RWPE2 (cell line): ENCODE results near the gene CDRT4.

ENCODE experiments used
- ATAC-seq: fragments of 200-7000 bp; cut with Tn5 transposase; 3 replicates; pipeline ENCODE4 v1.9.1; 2021; ENCODE audit warnings: low read depth
- DNase-seq: peaks from one replicate; pipeline ENCODE4 v3.0.0-alpha.2; 2020; ENCODE audit warnings: low spot score
- H3K27ac ChIP-seq: fragments of 450-650 bp; 2 replicates; pipeline ENCODE4 v1.5.1; 2017; ENCODE audit warnings: mild to moderate bottlenecking; ENCODE audit not compliant: poor library complexity, severe bottlenecking
- H3K27me3 ChIP-seq: fragments of 250-450 bp; sonication (Bioruptor Pico); 2 replicates; pipeline ENCODE4 v1.5.1; 2021; ENCODE audit warnings: mild to moderate bottlenecking, moderate library complexity; ENCODE audit not compliant: insufficient read depth, poor library complexity, severe bottlenecking
- H3K36me3 ChIP-seq: fragments of 250-450 bp; sonication (Bioruptor Pico); 2 replicates; pipeline ENCODE4 v1.5.1; 2020; ENCODE audit warnings: low read depth, mild to moderate bottlenecking, moderate library complexity
- H3K4me1 ChIP-seq: fragments of 250-450 bp; sonication (Bioruptor Pico); 2 replicates; pipeline ENCODE4 v1.5.1; 2021; ENCODE audit warnings: mild to moderate bottlenecking, moderate library complexity; ENCODE audit not compliant: insufficient read depth, poor library complexity, severe bottlenecking
- H3K4me3 ChIP-seq: fragments of 250-450 bp; sonication (Bioruptor Pico); 2 replicates; pipeline ENCODE4 v1.5.1; 2021; ENCODE audit warnings: mild to moderate bottlenecking, moderate library complexity; ENCODE audit not compliant: severe bottlenecking
- H3K9me3 ChIP-seq: fragments of 250-450 bp; sonication (Bioruptor Pico); 2 replicates; pipeline ENCODE4 v1.5.1; 2021; ENCODE audit warnings: mild to moderate bottlenecking, moderate library complexity; ENCODE audit not compliant: severe bottlenecking
- CTCF ChIP-seq: fragments of 450-650 bp; IDR thresholded peaks from one replicate; pipeline ENCODE4 v1.5.1; 2017; ENCODE audit warnings: mild to moderate bottlenecking, moderate library complexity; ENCODE audit not compliant: poor library complexity, severe bottlenecking

Gene CDRT4

GRCh38 chr17:15403276-15403939, 64.0 kb downstream of the CDRT4 start:
- no peak for TF ChIP-seq CTCF
- H3K27ac ChIP-seq, result no peak overlapping the region
- DNase-seq, result no peak
- no peak overlapping the region for H3K4me3 ChIP-seq
- H3K27me3 ChIP-seq, result no peaks in the 10 kb centered on the region
- no peak for ATAC-seq
- no peaks in the 10 kb centered on the region for H3K9me3 ChIP-seq
- H3K36me3 ChIP-seq, result no peaks in the 10 kb centered on the region
- H3K4me1 ChIP-seq, result no peaks in the 10 kb centered on the region

- TF ChIP-seq CTCF, result no peak
- Histone ChIP-seq H3K27ac (no peak overlapping the region), H3K4me3 (no peak overlapping the region), H3K27me3 (no peaks in the 10 kb centered on the region), H3K9me3 (no peaks in the 10 kb centered on the region), H3K36me3 (no peaks in the 10 kb centered on the region), H3K4me1 (no peaks in the 10 kb centered on the region)
- ATAC-seq (no peak), DNase-seq (no peak)
Measured at GRCh38 chr17:15399443-15399842, 68.0 kb downstream of the CDRT4 start.

GRCh38 chr17:15398736-15399331, 68.6 kb downstream of the CDRT4 start:
- H3K27me3 ChIP-seq, result no peaks in the 10 kb centered on the region
- H3K4me3 ChIP-seq, result no peak overlapping the region
- ATAC-seq, result peak; percentile 44; the same call in 2 of the 3 replicates
- no peaks in the 10 kb centered on the region for H3K4me1 ChIP-seq
- no peak overlapping the region for H3K27ac ChIP-seq
- H3K36me3 ChIP-seq, result no peaks in the 10 kb centered on the region
- no peak for DNase-seq
- TF ChIP-seq CTCF, result no peak
- H3K9me3 ChIP-seq, result no peaks in the 10 kb centered on the region

GRCh38 chr17:15398291-15398690, 69.1 kb downstream of the CDRT4 start:
- Histone ChIP-seq H3K36me3 (no peaks in the 10 kb centered on the region), H3K4me1 (no peaks in the 10 kb centered on the region), H3K9me3 (no peaks in the 10 kb centered on the region), H3K27me3 (no peaks in the 10 kb centered on the region), H3K27ac (no peak overlapping the region), H3K4me3 (no peak overlapping the region)
- DNase-seq, result no peak
- ATAC-seq, result no peak
- no peak for TF ChIP-seq CTCF

DNA sequence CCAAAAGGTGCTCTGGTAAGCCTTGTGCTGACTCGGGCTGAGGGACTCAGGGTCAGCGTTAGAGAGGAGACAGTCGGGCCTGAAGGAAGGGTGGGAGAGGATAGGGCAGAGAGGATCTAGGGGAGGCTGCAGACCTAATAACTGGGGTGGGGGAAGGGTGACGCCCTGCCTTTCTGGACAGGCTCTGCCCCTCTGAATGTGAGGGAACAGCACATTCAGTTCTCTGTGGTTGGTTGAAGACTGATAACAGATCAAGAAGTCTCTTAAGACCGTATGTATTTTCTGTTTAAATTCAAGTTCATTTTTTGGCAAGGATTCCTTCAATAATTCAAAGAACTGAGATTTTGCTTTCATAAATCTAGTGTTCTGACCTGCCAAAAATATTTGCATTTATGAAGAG, 69.8 kb downstream of the CDRT4 start:
- Histone ChIP-seq H3K27me3 (no peaks in the 10 kb centered on the region), H3K4me1 (no peaks in the 10 kb centered on the region), H3K9me3 (no peaks in the 10 kb centered on the region), H3K27ac (no peak overlapping the region), H3K36me3 (no peaks in the 10 kb centered on the region), H3K4me3 (no peak overlapping the region)
- ATAC-seq (no peak), DNase-seq (no peak)
- TF ChIP-seq CTCF, result no peak
